HG03135 (cell line): ENCODE measurements around the gene C1orf35.

ENCODE experiments used
- ATAC-seq: cut with Tn5 transposase; IDR thresholded peaks from one replicate; pipeline ENCODE4 v1.9.1; 2021; ENCODE audit warnings: mild to moderate bottlenecking, moderate library complexity; ENCODE audit not compliant: unreplicated experiment

Gene C1orf35

DNA sequence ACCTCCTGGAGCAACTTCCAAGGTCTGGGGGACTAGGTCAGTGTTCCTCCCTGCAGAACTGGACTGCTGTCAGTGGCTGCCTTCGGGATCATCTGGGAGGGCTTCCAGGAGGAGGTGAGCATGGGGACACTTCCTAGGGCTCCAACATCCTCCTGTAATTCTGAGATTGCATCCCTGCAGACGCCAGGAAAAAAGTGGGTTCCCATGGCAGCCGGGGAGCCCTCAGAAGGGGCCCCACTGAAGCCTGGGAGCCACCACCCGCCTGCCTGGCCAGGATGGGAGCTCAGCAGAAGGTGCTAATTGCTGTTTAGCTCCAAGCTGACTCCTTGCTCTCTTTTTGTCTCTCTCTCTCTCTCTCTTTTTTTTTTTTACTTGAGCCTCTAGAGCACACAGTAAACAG lies 36.7 kb downstream of the C1orf35 start:
- ATAC-seq, result no peak

DNA sequence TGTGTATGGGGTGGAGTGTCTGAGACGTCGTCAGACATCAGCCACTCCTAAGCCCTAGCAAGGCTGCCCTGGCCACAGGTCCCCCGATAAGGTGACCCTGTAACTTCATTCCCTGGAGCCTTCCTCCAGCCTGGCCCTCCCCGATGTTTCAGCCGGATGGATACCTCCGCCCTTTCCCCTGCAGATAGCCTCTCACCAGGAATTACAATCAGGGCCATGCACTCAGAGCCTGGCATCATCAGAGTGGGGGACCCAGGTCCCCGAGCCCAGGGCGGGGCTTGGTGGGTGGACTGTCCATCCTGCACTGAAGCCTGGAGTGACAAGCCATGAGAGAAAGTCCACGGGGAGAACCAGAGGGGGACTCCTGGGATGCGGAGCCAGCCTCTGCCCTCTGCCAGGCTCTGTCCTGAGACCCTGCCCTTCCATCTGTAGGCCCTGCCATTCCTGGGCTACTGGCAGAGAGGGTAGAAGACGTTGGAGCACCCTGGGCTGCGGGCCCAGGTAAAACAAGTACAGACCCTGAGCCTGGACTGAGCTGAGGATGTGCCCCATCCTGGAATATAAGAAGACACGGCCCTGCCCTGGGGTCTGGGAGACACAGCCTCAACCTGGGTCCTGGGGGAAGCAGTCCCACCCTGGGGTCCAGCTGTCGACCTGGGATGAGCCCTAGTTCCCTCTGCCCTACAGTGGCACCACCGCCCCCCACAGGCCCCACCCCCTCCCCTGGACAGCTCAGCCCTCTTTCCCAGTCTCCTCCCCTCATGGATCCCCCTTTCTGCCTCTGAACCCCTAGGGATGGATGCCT lies 37.4 kb downstream of the C1orf35 start:
- no peak for ATAC-seq

DNA sequence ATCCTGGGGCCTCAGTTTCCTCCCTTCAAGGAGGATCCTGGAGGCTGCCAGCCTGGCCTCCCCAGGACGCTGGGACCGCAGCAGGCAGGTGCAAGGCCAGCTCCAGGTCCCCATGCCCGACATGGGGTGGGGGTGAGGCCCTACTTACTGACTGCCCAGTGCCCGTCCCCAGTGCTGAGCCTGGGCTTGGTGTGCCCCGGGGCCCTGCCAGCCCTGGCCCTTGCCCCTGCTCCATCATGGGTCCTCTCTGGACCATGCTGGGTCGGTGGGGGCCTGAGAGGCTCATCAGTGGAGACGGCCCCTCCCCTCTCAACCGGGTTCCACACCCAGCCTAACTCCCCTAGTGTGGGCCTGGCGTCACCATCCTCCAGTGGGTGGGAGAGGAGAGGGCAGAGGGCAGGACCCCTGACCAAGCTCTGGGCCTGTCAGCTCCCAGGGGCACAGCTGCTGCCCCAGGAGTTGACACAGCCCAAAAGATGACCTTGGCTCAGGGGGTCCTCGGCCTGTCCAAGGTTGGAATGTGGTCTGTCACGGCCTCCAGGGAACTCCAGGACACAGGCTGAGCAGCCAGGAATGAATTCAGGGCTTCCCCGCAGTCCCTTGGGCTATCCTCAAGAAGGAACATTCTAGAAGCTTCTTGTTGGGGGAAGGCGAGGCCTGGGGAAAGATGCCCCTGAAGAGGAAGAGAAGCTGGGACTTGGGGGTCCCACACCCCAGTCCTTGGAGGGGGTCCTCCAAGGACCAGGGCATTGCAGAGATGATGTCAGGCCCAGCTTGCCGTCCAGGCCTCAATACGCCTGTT lies 38.2 kb downstream of the C1orf35 start:
- no peak for ATAC-seq

DNA sequence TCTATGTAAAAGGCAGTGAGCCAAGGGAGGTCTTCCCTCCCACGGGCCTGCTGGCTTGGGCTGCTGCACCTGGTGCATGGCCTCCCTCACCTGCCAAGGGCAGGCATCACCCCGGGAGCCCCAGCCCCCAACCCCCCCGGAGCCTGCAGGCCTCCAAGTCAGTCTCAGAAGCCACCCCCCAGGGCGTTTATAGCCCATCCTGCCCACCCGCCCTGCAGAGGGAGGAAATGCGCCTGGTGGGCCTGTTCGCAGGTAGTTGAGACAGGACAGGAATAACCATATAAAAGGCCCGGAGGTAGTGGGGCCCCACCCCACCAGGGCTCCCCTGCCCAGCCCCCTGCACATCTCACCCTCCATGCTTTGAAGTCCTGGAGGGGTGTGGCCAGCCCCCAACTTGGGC lies 38.8 kb downstream of the C1orf35 start:
- ATAC-seq, result no peak

DNA sequence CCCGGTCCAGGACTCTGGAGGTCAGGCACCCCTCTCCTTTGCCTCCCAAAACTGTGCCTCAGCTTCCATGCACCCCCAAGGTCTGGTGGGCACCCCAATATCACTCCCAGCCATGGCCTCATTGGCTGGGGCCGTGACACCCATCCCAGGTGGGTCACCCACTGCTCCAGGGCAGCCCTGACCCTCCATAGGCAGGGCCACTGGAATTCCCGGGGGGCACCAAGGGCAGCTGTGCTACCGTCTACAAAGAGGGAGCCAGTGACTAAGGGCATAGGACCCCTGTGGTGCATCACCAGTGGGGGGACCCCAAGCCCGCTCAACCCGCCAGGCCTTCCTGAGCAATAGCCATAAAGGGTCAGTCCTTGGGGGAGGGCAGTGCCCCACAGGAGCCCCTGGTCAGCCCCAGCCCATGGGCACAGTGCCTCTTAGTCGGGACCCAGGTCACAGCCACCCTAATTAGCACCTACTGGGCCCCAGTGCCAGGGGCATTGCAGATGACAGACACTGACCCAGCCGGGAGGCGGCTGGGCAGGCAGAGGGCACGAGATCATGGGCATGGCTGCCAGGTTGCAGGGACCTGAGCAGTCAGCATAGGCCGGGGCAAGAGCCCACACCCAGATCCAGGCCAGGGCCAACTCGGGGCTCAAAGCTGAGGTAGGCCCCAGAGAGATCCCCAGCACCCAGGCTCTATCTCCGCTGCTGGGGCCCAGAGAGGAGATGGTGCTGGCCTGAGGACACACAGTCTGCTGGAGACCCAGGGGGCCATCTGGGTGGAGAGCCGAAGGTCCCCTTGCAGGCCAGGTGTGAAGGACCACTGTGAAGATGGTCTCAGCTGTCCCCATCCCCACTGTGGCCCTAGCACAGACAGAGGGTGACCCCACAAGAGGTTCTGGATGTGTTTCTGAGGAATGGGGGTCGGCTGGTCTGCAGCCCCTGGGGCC lies 39.6 kb downstream of the C1orf35 start:
- no peak for ATAC-seq

DNA sequence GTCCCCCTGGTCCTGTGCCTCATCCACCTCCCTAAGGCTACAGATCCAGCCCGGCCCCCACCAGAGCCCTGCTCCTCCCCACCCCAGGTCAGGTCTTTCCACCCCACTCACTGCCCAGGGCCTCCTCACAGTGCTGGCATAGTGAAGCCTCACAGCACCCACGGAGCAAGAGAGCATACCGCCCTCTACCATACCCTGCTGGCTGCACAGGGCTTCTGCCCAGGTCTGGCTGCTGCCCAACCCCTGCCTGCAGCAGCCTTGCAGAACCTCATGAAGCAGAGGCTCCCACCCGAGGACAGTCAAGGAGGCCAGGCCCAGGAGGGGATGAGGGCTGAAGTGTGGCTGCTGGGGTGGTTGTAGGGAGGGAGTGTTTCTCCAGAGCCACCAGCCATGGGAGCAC lies 40.3 kb downstream of the C1orf35 start:
- no peak for ATAC-seq

DNA sequence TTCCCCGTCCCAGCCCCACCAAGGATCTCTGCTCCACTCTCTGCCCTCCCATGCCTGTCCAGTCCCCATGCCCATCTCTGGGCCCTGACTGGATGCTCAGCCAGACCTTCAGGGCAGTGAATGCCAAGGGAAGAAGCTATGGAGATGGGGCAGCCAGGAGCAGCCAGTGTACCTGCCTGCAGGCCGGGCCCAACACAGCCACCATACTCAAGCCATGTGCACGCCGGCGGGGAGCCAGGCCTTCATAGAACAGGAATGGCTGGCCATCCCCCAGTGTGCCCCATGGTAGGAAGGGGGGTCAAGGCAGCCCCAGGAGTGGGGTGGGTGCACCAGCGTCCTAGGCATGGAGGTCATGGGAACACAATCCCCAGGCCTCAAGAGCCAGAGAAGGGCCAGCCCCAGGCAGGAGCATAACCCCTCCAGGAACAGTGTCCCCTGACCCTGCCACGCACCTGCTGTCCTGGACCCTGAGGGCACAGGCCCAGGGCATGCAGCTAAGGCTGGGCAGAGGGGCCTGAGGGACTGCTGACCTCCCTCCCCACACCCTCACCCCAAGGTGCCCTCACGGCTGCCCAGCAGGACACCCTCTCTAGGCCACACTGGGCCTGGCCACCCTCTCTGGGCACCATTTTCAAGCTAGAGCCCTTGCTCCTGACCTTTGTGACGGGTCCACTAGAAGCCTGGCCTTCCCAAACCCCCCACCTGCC lies 40.9 kb downstream of the C1orf35 start:
- ATAC-seq, result no peak

DNA sequence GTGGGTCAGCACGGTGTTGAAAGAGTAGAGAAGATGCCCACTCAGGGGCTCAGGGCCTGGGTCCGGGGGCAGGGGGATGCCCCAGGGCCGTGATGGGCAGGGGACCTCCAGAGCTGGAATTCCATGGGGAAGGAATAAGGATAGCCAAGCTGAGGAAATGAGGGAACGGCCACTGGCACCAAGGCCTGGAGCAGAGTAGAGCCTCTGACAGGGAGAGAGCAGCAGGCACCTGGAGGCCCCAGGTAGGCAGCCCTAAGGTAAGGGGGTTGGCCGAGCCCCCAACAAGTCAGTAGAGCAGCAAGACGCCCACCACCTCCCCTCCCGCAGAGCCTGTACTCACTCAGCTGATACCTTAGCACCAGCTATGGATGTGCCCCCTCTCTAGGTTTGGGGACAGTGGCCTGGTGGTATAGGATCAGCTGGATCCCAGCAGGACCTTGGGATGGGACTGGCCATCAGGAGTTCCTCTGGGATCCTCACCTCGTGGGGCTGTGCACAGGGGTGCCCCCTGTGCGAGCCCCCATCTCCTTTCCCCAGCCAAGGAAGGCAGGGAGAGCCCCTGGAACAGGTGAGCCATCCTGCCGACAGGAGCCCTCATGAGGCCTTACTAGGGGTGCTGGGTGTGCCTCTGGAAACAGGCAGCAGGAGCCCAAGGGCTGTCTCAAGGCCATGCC lies 41.6 kb downstream of the C1orf35 start:
- ATAC-seq, result no peak

DNA sequence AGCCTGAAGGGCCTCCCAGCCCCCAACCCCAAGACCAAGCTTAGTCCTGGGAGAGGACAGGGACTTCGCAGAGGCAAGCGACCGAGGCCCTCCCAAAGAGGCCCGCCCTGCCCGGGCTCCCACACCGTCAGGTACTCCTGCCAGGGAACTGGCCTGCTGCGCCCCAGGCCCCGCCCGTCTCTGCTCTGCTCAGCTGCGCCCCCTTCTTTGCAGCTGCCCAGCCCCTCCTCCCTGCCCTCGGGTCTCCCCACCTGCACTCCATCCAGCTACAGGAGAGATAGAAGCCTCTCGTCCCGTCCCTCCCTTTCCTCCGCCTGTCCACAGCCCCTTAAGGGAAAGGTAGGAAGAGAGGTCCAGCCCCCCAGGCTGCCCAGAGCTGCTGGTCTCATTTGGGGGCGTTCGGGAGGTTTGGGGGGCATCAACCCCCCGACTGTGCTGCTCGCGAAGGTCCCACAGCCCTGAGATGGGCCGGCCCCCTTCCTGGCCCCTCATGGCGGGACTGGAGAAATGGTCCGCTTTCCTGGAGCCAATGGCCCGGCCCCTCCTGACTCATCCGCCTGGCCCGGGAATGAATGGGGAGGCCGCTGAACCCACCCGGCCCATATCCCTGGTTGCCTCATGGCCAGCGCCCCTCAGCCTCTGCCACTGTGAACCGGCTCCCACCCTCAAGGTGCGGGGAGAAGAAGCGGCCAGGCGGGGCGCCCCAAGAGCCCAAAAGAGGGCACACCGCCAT lies 42.5 kb downstream of the C1orf35 start:
- no peak for ATAC-seq

DNA sequence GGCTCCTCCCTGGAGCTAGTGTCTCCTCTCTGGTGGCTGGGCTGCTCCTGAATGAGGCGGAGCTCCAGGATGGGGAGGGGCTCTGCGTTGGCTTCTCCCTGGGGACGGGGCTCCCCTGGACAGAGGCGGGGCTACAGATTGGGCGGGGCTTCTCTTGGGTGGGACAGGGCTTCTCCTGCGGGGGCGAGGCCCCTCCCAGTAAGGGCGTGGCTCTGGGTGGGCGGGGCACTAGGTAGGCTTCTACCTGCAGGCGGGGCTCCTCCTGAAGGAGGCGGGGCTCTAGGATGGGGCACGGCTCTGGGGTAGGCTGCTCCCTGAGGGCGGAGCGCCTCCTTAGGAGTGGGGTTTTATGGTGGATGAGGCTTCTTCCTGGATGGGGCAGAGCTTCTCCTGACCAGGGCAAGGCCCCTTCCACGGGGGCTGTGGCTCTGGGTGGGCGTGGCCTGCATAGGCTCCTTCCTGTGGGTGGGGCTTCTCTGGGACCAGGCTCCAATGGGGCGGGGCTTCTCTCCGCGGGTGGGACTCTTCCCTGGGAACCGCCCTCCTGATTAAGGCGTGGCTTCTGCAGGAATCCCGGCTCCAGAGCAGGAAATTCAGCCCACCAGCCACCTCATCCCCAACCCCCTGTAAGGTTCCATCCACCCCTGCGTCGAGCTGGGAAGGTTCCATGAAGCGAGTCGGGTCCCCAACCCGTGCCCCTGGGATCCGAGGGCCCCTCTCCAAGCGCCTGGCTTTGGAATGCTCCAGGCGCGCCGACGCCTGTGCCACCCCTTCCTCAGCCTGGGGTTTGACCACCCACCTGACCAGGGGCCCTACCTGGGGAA lies 43.3 kb downstream of the C1orf35 start:
- ATAC-seq, result no peak

DNA sequence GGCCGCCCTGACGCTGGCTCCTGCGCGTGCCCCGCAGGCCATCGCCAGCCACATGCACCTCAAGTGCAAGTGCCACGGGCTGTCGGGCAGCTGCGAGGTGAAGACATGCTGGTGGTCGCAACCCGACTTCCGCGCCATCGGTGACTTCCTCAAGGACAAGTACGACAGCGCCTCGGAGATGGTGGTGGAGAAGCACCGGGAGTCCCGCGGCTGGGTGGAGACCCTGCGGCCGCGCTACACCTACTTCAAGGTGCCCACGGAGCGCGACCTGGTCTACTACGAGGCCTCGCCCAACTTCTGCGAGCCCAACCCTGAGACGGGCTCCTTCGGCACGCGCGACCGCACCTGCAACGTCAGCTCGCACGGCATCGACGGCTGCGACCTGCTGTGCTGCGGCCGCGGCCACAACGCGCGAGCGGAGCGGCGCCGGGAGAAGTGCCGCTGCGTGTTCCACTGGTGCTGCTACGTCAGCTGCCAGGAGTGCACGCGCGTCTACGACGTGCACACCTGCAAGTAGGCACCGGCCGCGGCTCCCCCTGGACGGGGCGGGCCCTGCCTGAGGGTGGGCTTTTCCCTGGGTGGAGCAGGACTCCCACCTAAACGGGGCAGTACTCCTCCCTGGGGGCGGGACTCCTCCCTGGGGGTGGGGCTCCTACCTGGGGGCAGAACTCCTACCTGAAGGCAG lies 44.0 kb downstream of the C1orf35 start:
- no peak for ATAC-seq

DNA sequence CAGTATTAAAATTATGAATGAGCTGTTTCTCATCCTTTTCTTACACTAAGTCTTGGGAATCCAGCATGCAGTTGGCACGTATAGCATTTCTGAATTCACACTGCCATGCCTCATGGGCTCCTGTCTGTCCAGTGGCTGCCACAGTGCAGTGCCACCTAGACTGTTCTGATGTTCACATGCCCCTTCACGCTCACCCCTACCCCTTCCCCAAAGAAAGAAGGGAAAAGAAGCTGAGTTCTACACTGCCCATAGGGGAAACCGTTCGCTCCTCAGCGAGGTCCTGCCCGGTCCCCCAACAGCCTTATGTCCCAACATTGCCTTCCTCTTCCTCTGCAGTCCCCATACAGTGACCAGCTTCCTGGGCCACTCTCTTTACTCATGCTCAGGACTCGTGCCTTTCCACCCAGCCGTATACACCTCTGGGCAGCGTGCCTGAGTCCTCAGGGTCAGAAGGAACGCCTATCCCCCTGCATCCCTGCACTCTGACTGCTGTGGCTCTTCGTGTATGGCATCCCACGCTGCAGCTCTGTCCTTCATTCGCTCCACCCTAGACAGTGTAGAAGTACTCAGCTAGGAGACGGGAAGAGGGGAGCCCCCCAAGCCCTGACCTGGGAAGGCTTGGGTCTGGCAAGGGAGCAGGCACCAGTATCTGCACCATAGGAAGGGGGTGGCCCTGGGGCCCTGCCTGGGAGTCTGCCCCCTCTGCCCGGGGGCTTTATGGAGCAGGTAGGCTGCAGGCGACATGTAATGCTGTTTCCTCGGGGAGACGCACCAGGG lies 44.8 kb downstream of the C1orf35 start:
- ATAC-seq, result no peak
